NB4 (cell line): ENCODE measurements around the gene AP2A2.

ENCODE experiments used
- CTCF ChIP-seq: IDR thresholded peaks from one replicate; pipeline ENCODE4 v1.5.1; 2012; ENCODE audit warnings: low read depth, low read length
- MYC ChIP-seq: IDR thresholded peaks from 2 replicates; pipeline ENCODE4 v1.6.1; 2011; ENCODE audit warnings: low read depth, low read length

GRCh38 chr11:889257-889656, 36.4 kb upstream of the AP2A2 start:
- TF ChIP-seq MYC (no peak), CTCF (no peak)
